Upper lobe of right lung (tissue), 1 donor: ENCODE results near the gene GALNT18. TPM values are rescaled to one million over a fixed set of nuclear protein-coding genes. Genes with fewer than 3 reads are reported as not detected.

ENCODE experiments used
- ATAC-seq: fragments of 200-7000 bp; cut with Tn5 transposase; one replicate; pipeline ENCODE4 v1.9.1; 2020; ENCODE audit warnings: mild to moderate bottlenecking, moderate library complexity
- DNase-seq: peaks from one replicate; pipeline ENCODE4 v3.0.0-alpha.2; 2020
- H3K27ac ChIP-seq: fragments of 200-600 bp; one replicate; pipeline ENCODE4 v1.8.0; 2022
- H3K27me3 ChIP-seq: fragments of 200-600 bp; one replicate; pipeline ENCODE4 v1.8.0; 2022; ENCODE audit warnings: mild to moderate bottlenecking
- H3K36me3 ChIP-seq: fragments of 200-600 bp; one replicate; pipeline ENCODE4 v1.8.0; 2022
- H3K4me1 ChIP-seq: fragments of 200-600 bp; one replicate; pipeline ENCODE4 v1.8.0; 2022
- H3K4me3 ChIP-seq: fragments of 200-600 bp; one replicate; pipeline ENCODE4 v1.8.0; 2022; ENCODE audit warnings: mild to moderate bottlenecking
- H3K9me3 ChIP-seq: fragments of 200-600 bp; one replicate; pipeline ENCODE4 v1.8.0; 2022
- CTCF ChIP-seq: fragments of 200-600 bp; IDR thresholded peaks from one replicate; pipeline ENCODE4 v1.8.0; 2022; ENCODE audit warnings: antibody characterized with exemption
- intact Hi-C: fragments of 100-400 bp; cut with DNase I; formaldehyde crosslinking; loops from one replicate; pipeline ENCODE4 v1.11.0; 2022
- total RNA-seq: library from RNA; stranded (reverse); fragmentation: NEBNext Ultra II Directional; extraction: Animal tissue kit (Norgen Biotek cat#: 25700); gene quantifications from one replicate; pipeline ENCODE4 v1.2.1, GENCODE V29; 2021
- donor health status: DM: no; HTN: yes; CAD: no; lungs with severe emphysema.

The GALNT18 gene
- total RNA-seq, 1 donor from 2014 or later = 55.5 TPM

GRCh38 chr11:11569936-11570491, 51.8 kb downstream of the GALNT18 start:
- Histone ChIP-seq H3K27ac (peak overlapping the region; percentile 7), H3K27me3 (no peaks in the 10 kb centered on the region), H3K4me3 (no peak overlapping the region), H3K4me1 (peaks cover 18% of the 10 kb centered on the region), H3K36me3 (no peaks in the 10 kb centered on the region), H3K9me3 (no peaks in the 10 kb centered on the region)
- ATAC-seq (peak; percentile 84), DNase-seq (peak; percentile 70)
- intact Hi-C loops = no loop called here
- TF ChIP-seq CTCF = no peak

GRCh38 chr11:11568651-11569229, 53.1 kb downstream of the GALNT18 start:
- peaks cover 23% of the 10 kb centered on the region for H3K4me1 ChIP-seq
- intact Hi-C loops = no loop called here
- no peak overlapping the region for H3K4me3 ChIP-seq
- no peaks in the 10 kb centered on the region for H3K36me3 ChIP-seq
- no peaks in the 10 kb centered on the region for H3K27me3 ChIP-seq
- TF ChIP-seq CTCF = no peak
- no peaks in the 10 kb centered on the region for H3K9me3 ChIP-seq
- ATAC-seq (no peak), DNase-seq (no peak)
- no peak overlapping the region for H3K27ac ChIP-seq

- TF ChIP-seq CTCF = no peak
- no peaks in the 10 kb centered on the region for H3K36me3 ChIP-seq
- no peak overlapping the region for H3K27ac ChIP-seq
- peaks cover 29% of the 10 kb centered on the region for H3K4me1 ChIP-seq
- H3K27me3 ChIP-seq = no peaks in the 10 kb centered on the region
- ATAC-seq = no peak
- DNase-seq = no peak
- H3K9me3 ChIP-seq = no peaks in the 10 kb centered on the region
- intact Hi-C loops = no loop called here
- H3K4me3 ChIP-seq = no peak overlapping the region
Measured at GRCh38 chr11:11567936-11568650, 53.7 kb downstream of the GALNT18 start.

- intact Hi-C loops = no loop called here
- H3K36me3 ChIP-seq = no peaks in the 10 kb centered on the region
- no peaks in the 10 kb centered on the region for H3K27me3 ChIP-seq
- ATAC-seq (no peak), DNase-seq (no peak)
- no peak overlapping the region for H3K27ac ChIP-seq
- peaks cover 32% of the 10 kb centered on the region for H3K4me1 ChIP-seq
- no peak overlapping the region for H3K4me3 ChIP-seq
- no peaks in the 10 kb centered on the region for H3K9me3 ChIP-seq
- TF ChIP-seq CTCF = no peak
Measured at GRCh38 chr11:11565636-11566035, 56.2 kb downstream of the GALNT18 start.

GRCh38 chr11:11563200-11563975, 58.4 kb downstream of the GALNT18 start:
- no peak for ATAC-seq
- Histone ChIP-seq H3K9me3 (no peaks in the 10 kb centered on the region), H3K4me1 (peaks cover 22% of the 10 kb centered on the region), H3K27ac (no peak overlapping the region), H3K36me3 (no peaks in the 10 kb centered on the region), H3K27me3 (no peaks in the 10 kb centered on the region), H3K4me3 (no peak overlapping the region)
- DNase-seq = no peak
- TF ChIP-seq CTCF = no peak
- intact Hi-C loops = no loop called here
